HG03095 (cell line): ENCODE results near the gene CCT2.

Source experiments
- ATAC-seq: cut with Tn5 transposase; IDR thresholded peaks from one replicate; pipeline ENCODE4 v1.9.1; 2021; ENCODE audit warnings: moderate library complexity; ENCODE audit not compliant: unreplicated experiment

CCT2 gene

DNA sequence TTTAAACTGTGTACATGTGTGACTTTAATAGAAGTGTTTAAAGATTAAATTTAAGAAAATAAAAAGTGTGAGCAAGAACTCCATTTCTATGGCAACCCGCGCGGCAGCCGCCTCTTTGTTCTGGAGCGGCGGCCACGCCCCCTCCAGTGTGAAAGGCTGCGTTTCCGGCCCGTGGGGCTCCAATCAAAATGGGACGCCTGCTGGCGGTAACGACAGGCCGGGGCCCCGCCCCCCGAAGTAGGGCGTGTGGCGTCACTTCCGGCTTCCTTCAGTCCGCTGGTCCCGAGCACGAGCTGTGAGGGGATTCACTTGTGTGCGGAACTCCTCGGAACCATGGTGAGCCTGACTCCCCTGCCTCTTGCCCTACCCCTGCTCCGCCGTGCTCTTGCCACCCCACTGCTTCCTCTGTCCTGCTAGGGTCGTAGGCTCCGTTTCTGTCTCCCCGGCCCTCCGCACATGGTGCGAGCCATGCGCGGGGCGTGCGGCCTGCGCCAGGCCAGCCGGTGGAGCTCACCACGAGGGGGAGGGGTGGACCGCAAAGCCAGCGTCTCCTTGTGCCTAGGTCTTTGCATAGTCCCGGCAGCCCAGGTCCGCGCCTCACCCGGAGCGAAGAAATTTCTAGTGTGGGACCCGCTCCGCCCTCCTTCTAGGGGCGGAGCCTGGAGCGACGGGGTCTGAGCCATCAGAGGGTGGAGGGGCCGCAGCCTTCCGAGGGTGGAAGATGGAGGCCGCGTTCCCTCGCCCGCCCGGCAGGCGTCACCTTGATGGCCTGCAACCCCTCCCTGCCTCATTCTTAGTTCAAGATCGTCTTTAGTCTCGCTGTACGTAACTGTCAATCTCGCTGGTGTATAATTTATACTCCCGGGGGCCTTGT is at the start of gene CCT2:
TSS of gene CCT2 (plus strand) at position 271 of the 874 bp plus-strand sequence. CDS start at position 334, 63 bp downstream.
- peak; percentile 97 for ATAC-seq

DNA sequence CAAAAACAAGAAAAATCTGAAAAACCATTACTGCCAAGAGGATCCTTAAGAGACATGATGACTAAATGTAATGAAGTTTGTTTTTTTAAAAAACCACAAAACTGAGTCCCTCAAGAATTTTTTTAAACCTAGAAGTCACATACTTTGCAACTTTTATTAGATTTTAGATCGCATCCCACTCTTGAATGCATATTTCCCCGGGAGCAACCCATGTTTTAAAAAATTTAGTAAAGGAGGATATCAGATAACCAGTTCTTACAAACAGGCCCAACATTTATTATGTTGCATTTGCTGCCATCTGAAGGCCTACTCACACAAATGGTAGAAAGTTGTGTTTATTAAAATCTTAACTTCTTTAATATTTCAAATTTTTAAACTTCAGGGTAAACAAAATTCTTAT is 44.3 kb upstream of the CCT2 start:
- ATAC-seq: no peak

DNA sequence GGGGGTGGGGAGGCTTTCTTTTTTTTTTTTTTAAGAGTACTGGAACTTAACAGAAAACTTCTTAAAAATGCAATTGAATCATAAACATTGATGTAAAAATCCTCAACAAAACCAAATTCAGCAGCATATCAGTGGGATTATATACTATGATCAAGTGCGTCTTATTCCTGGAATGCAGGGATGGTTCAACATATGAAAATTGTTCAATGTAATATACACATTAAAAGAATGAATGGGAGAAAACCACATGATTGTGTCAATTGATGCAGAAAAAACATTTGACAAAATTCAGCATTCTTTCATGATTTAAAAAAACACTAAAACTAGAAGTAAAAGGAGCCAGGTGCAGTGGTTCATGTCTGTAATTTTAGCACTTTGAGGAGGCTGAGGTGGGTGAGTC is 41.2 kb upstream of the CCT2 start:
- ATAC-seq: no peak

DNA sequence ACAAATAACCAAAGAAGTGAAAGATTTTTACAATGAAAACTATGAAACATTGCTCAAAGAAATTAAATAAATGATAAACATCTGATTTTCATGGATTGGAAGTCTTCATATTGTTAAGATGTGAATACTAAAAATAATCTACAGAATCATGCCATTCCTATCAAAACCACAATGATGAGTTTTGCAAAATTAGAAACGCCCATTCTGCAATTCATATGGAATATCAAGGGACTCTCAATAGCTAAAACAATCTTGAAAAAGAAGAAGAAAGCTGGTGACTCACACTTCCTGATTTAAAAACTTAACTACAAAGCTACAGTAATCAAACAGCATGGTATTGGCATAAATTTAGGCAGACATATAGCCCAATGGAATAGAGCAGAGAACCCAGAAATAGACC is 40.2 kb upstream of the CCT2 start:
- no peak for ATAC-seq

DNA sequence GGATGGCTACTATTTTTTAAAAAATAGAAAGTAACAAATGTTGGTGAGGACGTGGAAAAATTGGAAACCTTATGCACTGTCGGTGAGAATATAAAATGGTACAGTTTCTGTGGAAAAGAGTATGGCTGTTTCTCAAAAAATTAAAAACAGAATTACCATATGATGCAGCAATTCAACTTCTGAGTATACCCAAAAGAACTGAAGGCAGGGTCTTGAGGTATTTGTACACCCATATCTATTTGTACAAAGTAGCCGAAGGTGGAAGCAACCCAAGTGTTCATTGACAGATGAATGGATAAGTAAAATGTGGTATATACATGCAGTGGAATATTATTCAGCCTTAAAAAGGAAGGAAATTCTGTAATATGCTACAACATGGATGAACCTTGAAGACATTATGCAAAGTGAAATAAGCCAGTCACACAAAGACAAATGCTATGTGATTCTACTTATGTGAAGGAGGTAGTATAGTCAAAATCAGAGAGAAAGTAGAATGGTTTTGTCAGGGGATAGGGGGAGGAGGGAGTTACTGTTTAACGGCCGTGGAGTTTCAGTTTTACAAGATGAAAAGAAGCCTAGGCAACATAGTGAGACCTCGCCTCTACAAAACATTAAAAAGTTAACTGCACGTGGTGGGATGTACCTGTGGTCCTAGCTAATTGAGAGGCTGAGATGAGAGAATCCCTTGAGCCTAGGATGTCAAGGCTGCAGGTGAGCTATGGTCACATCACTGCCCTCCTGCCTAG is 38.4 kb upstream of the CCT2 start:
- no peak for ATAC-seq

DNA sequence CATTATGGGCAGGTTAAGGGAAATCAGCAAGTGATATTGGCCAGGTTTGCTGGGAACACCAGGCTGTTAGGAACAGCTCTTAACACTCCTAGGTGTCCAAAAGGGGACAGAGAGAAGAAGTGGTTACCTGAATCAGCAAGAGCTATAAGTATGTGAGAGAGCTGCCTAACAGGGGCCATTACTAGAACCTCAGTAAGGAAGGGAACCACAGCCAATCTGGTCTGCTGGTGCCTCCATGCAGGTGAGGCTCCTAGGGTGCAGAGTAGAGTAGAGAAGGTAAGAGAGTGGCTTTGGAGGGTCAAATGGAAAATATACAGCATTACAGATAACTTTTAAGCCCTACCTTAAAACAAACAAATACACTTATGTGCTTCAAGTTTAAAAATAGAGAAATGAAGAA is 36.6 kb upstream of the CCT2 start:
- ATAC-seq: no peak

DNA sequence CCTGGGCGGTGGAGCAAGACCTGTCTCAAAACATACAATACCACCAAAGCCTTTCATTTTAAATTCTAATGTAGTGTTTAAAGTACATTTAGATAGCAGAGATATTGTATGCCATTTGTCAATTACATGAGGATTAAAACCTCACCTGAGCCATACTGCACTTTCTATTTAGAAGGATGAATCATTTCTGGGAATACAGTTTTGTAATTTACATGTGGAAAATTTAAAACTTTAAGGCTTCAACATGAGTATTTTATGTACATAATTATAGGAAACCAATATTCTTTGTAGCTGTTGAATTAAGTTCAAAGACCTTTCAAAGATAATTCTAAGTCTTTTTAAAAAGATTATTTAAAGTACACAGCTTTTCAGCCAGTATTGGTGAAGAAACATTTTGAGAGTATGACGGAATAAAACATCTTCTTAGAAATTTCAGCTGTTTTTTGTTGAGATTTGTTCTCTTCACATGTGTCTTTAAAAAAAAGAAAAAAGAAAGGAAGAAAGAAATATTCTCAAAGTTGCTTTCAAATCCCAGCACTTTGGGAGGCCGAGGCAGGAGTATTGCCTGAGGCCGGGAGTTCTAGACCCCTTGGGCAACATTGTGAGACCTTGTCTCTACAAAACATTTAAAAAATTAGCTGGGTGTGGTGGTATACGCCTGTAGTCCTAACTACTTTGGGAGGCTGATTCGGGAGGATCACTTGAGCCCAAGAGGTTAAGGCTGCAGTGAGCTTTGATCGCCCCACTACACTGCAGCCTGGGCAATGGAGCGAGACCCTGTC is 34.5 kb upstream of the CCT2 start:
- ATAC-seq: no peak

DNA sequence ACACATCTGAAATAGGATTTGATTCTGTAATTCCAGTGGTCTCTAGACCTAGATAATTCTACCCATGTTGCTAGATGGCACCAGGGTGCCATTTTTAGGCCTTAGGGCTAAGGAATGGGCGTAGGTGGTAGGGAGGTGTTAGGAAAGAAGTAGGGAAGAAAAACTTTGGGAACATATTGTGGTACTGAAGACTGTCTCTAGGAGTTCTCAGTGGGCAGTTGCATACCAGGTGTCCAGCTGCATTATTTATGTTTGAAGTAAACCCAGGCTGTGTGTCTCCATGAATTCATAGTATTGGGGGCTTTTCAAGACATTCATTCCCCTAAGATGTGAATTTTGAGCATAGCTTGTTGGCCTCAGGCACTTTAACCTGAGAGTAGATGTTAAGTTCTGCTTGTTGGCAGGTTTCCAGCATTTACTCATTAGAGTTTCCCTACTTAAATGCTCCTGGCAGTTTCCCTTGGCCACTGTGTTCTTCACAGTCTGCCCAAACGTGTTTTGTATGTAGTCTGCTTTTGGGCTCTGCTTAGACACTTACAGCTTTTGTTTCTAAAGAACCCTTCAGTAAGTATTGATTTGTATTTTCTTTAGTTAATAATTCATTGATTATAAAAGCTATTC is 31.5 kb upstream of the CCT2 start:
- no peak for ATAC-seq

DNA sequence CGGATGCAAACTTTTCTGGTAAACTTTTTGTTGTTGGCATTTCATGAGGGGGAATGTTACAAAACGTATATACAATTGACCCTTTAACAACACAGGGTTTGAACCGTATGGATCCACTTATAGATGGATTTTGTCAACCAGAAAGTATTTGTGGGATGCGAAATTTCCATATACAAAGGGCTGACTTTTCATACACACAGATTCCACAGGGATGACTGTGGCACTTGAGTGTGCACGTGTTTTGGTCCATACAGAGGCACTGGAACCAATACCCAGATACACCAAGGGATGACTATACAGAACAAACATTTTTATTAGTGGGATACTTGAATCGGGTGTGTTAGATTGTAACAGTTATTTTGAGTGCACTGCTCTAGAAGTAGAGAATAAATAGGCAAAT is 29.8 kb upstream of the CCT2 start:
- no peak for ATAC-seq

DNA sequence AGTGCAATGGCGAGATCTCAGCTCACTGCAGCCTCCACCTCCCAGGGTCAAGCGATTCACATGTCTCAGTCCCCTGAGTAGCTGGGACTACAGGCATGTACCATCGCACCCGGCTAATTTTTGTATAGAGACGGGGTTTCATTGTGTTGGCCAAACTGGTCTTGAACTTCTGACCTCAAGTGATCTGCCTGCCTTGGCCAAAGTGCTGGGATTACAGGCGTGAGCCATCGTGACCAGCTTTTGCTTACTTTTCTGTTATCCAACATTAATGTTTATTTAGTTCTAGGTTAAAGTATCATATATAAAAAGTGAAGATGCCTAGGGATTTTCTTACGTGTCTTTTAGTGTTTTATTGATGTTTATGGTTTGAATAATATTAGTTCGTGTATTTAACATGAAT is 28.9 kb upstream of the CCT2 start:
- no peak for ATAC-seq

DNA sequence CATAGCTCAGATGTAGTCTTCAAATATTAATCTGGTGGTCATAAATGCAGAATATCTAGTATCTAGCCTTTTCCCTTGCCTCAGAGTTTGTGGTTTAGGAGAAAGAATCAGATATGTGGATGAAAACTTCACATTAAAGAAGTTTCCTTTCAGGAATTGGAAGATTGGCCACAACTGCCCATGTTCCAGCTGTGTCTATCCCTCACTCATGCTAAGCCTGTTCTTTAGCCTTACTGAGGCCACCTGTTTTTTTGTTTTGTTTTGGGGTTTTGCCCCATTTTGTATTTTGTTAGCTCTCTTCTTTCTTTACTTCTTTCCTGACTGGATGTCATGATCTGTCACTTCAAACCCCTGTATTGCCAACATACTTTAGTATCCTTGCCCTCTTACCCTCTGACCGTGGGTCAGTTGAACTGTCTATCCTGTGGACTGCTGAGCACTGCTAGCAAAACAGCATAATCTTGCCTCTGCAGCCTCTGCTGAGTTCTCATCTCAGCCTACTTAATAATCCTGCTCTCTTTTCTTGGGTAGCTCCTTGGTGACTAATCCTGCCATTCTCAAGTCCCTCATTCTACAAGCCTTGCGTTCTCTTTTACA is 22.0 kb upstream of the CCT2 start:
- ATAC-seq: no peak

DNA sequence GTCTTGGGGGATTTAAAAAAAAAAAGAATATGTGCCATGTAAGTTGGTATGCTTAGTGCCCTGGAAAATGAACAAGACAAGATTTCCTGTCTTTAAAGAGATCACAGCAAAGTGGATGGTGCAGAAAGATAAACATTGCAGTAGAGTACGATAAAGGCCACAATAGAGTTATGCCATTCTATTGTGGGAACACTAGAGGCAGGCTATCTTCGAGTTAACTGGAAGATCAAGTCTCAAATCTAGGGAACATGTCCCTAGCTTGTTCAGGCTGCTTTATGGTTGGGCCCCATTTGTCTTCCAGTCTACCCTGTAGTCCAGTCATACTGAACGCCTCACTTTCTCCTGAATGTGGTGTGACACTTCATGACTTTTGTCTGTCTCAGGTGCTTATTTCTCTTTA is 18.7 kb upstream of the CCT2 start:
- ATAC-seq: no peak

DNA sequence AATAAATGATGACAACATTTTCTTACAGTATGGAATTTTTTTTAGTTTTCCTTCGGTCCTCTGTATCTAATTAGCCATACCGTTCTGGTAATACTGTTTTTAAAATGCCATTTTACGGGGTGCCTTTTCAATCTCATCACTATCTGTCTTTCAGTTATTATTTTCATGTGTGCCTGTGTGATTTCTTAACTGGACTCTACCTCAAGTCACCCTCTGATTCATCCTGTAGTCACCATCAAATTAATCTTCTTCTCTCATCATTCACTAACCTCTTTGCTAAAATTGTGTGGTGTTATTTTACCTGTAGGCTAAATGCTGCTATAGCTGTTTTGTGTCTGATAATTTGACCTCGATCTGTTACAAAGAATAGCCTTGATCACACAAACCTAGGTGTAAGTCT is 16.0 kb upstream of the CCT2 start:
- no peak for ATAC-seq

DNA sequence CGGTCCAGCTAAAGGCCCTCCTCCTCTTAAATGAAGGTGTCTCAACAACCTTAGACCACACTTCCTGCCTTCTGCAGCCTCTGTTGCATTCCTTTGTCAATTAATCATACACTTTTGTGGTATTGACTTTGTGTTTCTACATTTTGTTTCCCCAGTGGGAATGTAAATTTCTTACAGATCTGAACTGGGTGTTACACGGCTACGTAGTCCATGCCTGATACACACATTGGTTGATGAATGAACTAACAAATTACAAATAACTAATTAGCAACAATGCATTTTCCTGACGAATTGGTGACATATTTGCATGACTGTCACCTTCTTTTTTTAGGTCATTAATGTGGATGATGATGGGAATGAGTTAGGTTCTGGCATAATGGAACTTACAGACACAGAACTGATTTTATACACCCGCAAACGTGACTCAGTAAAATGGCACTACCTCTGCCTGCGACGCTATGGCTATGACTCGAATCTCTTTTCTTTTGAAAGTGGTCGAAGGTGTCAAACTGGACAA is 15.2 kb upstream of the CCT2 start:
- ATAC-seq: no peak

DNA sequence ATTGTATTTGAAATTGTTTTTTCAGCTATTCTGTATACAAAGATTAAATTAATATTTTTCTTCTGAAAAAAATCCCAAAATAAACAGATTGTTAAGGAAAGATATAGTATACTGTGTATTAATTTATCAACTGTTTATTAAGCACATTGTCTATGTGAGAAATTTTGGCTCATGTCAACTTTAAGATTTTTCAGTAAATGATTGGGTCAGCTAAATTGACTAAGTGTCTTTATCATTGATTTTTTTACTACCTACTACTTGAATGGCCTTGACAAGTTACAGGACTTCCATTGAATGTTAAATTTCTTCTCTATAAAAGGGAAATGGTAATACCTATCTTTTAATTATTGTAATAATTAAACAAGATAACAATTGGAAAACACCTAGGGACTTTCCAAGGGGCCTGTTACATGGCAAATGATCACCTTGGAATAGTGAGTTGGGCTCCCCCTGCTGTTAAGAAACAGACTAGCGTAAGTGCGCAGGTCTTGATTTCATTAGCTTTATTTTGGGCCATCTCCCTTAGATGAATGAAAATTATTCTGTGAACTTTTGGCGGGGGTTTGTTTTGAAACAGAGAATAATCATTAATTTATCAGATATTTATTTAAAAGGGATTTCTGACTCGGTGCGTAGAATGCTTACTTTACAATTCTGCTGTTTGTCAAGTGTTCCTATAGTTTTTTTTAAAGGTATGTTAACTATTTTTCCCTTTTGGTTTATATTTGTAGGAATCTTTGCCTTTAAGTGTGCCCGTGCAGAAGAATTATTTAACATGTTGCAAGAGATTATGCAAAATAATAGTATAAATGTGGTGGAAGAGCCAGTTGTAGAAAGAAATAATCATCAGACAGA is 14.5 kb upstream of the CCT2 start:
- peak; percentile 86 for ATAC-seq

DNA sequence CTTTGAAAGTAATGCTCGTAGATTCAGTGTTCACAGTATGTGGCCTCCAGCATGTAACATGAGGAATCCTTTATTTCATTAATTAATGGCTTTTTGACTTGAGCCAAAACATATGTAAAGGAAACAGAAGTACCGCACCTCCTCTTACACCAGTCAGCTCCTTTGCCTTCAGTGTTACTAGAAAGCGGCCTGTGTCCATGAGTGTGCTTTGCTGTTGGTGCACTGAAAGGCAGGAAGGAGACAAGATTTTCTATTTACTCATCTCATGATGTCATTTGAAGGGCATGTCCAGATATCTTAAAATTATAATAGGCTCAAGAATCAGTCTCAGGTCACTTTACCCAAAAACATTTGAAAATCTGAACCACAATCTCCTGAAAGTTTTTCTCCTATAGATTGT is 9.9 kb upstream of the CCT2 start:
- no peak for ATAC-seq

DNA sequence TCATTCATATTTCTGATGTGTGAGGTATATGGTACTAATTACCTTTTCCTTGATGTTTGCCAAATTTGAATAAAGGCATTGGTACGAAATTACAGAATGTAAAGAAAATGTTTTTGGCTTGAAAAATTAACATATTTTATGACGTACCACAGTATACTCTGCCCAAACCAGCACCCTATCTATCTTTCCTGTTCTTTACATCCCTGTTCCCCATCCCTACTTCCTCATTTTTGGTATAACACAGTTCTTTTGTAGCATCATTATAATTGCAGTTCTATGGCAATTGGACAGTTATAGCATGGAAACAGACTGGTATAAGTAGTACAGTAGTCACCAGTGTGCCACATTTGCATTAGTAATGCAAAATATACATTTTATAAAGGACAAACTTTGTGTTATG is 7.0 kb upstream of the CCT2 start:
- no peak for ATAC-seq

DNA sequence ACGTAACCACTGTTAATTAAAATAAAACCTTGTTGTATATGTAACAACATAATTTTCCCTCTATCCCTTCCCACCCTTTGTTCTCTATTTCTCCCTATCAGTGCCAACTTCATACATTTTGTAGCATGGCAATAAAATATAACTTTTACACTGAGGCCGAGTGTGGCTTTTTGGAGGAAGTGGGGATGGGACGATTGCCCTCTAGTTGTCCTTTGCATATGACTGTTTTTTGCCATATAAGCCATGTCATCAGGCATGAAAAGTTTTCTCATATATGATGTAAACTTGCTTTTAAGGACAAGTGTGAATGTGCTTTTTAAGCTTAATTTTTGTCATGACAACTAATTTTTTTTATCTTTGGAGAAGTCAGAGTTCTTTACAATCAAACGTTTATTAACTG is 6.2 kb upstream of the CCT2 start:
- ATAC-seq: no peak

DNA sequence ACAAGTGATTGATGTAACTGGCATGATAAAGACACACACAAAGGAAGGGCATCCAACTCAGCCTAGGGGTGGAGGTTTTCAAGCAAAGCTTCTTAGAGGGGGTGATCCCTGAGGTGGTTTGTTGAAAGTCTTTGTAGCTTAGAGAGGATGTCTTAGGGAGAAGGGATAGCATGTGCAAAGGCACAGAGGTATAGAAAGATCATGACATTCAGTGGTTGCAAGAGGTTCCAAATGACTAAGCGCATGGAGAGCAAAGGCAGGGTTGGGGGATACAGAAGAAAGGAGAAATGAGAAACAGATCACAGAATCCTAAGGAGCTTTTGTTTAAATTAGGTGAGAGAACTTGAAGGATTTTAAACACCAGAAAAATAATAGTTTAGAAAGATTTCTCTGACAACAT is 5.2 kb upstream of the CCT2 start:
- no peak for ATAC-seq

DNA sequence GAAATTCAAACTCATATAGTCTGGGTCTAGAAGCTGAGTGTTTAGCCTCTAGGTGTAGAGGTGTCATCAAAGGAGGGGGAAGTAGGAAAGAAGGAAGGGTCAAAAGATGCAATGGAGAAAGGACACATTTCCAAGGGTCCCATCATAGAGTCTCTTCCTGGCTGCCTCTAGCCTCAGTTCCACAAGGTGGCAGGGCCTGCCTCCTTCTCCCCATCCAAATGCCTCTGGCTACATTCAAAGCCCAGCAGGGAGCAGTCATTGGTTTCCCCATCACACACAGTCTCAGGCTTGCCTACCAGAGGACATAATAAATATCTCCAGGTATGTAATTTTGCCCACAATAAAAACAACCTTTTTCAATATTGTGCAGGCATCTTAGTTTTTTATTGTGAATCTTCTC is 2.1 kb upstream of the CCT2 start:
- no peak for ATAC-seq
